Measurements from ENCODE around the gene FCF1. TPM values are rescaled to one million over a fixed set of nuclear protein-coding genes. Genes with fewer than 3 reads are reported as not detected.

Gene FCF1
- polyA plus RNA-seq, 3 donors = 14.8 to 22.6 (median 17.5) TPM

GRCh38 chr14:74786796-74787315 lies 73.9 kb downstream of the FCF1 start:
- 83% methylated on average over 1 of the region's 2 CpGs for WGBS (ENCODE audit: insufficient coverage)
- H3K27ac ChIP-seq (ENCODE audit: low read depth in 1 of 2, low read length in 2 of 2) = peak overlapping the region in 1 of 2 donors; percentile 15
- H3K9me3 ChIP-seq (replicated peaks in 1 of 2; ENCODE audit: control insufficient read depth in 1 of 2, insufficient read depth in 1 of 2, low read length in 2 of 2) = no peaks in the 10 kb centered on the region
- Mint-ChIP-seq H3K4me1 (peaks cover 3% of the 10 kb centered on the region), H3K4me3 (no peak overlapping the region), H3K36me3 (peaks cover 52 to 63% of the 10 kb centered on the region in 2 donors), H3K27me3 (ENCODE audit: low read depth in 3 of 3) (no peaks in the 10 kb centered on the region), H3K9me3 (no peaks in the 10 kb centered on the region), H3K27ac (peak overlapping the region in 1 of 7 donors; percentile 30)
- H4K20me1 ChIP-seq (ENCODE audit: insufficient read depth, low read length) = peaks cover 4% of the 10 kb centered on the region
- H3K9ac ChIP-seq (ENCODE audit: insufficient read depth, low read length, poor library complexity, severe bottlenecking) = no peak overlapping the region
- H3K36me3 ChIP-seq (replicated peaks in 1 of 2; ENCODE audit: control insufficient read depth in 1 of 2, insufficient read depth in 2 of 2, low read length in 2 of 2) = peaks cover 59 to 90% of the 10 kb centered on the region in 2 donors
- H3K79me2 ChIP-seq (ENCODE audit: insufficient read depth, low read length) = peaks cover 23% of the 10 kb centered on the region
- no peak for DNase-seq
- no peak for TF ChIP-seq CTCF (IDR thresholded peaks at IDR 0.05)
- H3K4me2 ChIP-seq (replicated peaks; ENCODE audit: extremely low read depth, low read length, poor library complexity, severe bottlenecking) = no peak overlapping the region
- intact Hi-C loops (cut with micrococcal nuclease) = no loop called here
- H3K4me1 ChIP-seq (ENCODE audit: control insufficient read depth in 1 of 2, insufficient read depth in 2 of 2, low read length in 2 of 2) = no peaks in the 10 kb centered on the region
- H3K27me3 ChIP-seq (ENCODE audit: control insufficient read depth in 2 of 2, insufficient read depth in 2 of 2, low read length in 2 of 2) = no peaks in the 10 kb centered on the region
- H3K4me3 ChIP-seq (replicated peaks in 1 of 3; ENCODE audit: low read depth in 2 of 3, low read length in 3 of 3) = no peak overlapping the region
- H2AFZ ChIP-seq (ENCODE audit: insufficient read depth, low read depth, low read length, poor library complexity, severe bottlenecking) = no peak overlapping the region

Small RNAs within 50 kb of the gene (small RNA-seq; reads per million reads assigned to genes)
- gene RF00409 (ENCODE audit: insufficient read length, low read depth) = not detected

Other genes with a start within 250 kb of the FCF1 start
- gene NPC2, start 219.8 kb upstream of the FCF1 start, polyA plus RNA-seq = 1,000 to 10,000 TPM in 1 of 3 donors, 100 to 1,000 TPM in 2; 675 to 1,159 (median 772) TPM
- gene ISCA2, start 219.4 kb upstream of the FCF1 start, polyA plus RNA-seq = 10 to 100 TPM in 2 of 3 donors, 1 to 10 TPM in 1; 6.1 to 61.7 (median 55.9) TPM
- under 1 TPM; 0.04 to 0.24 (median 0.11) TPM for gene LTBP2, start 100.9 kb upstream of the FCF1 start, polyA plus RNA-seq
- 10 to 100 TPM; 12.5 to 23.3 (median 20.0) TPM for gene AREL1, start 64 bp upstream of the FCF1 start, polyA plus RNA-seq
- gene YLPM1, start 50.2 kb downstream of the FCF1 start, polyA plus RNA-seq = 10 to 100 TPM in 1 of 3 donors, 1 to 10 TPM in 2; 2.9 to 19.2 (median 6.2) TPM
- gene PROX2, start 163.0 kb downstream of the FCF1 start, polyA plus RNA-seq = under 1 TPM in 1 of 3 donors, not detected in 2; 0.03 TPM
- 10 to 100 TPM in 1 of 3 donors, 1 to 10 TPM in 2; 6.7 to 76.5 (median 7.3) TPM for gene DLST, start 168.8 kb downstream of the FCF1 start, polyA plus RNA-seq
- under 1 TPM in 1 of 3 donors, not detected in 2; 0.13 TPM for gene RPS6KL1, start 210.1 kb downstream of the FCF1 start, polyA plus RNA-seq
- under 1 TPM in 1 of 3 donors, not detected in 2; 0.03 TPM for gene PGF, start 242.5 kb downstream of the FCF1 start, polyA plus RNA-seq